Activated CD4-positive, alpha-beta T cell treated with anti-CD3 and anti-CD28 coated beads, Interleukin-2, amount 50 U/mL, for 1 hour (primary cell): ENCODE data around the gene PRKCA.
"Not testable (repeated sequence)": the region's sequence is repeated elsewhere in the genome, so short reads cannot be mapped to it uniquely, and the experiment has no call there.

Experiments
- DNase-seq: peaks from one replicate; pipeline ENCODE4 v3.0.0-alpha.2; 2020

The PRKCA gene

GRCh38 chr17:66395961-66396360, 93.5 kb downstream of the PRKCA start:
- no peak for DNase-seq

GRCh38 chr17:66397486-66397885, 95.1 kb downstream of the PRKCA start:
- DNase-seq, result no peak

- no peak for DNase-seq
Observed at GRCh38 chr17:66398059-66398458, 95.6 kb downstream of the PRKCA start.

- DNase-seq, result no peak
Observed at GRCh38 chr17:66398617-66399016, 96.2 kb downstream of the PRKCA start.

- no peak for DNase-seq
Observed at GRCh38 chr17:66399441-66399840, 97.0 kb downstream of the PRKCA start.

- DNase-seq, result not testable (repeated sequence)
Observed at GRCh38 chr17:66400041-66400688, 97.8 kb downstream of the PRKCA start.

GRCh38 chr17:66400698-66401097, 98.3 kb downstream of the PRKCA start:
- DNase-seq, result no peak

- no peak for DNase-seq
Observed at GRCh38 chr17:66401364-66401763, 99.0 kb downstream of the PRKCA start.

GRCh38 chr17:66403846-66404556, 101.6 kb downstream of the PRKCA start:
- no peak for DNase-seq

GRCh38 chr17:66405836-66406677, 103.6 kb downstream of the PRKCA start:
- no peak for DNase-seq

GRCh38 chr17:66406701-66407644, 104.6 kb downstream of the PRKCA start:
- peak; percentile 11 for DNase-seq

- DNase-seq, result no peak
Observed at GRCh38 chr17:66407864-66408263, 105.5 kb downstream of the PRKCA start.

GRCh38 chr17:66411520-66411919, 109.1 kb downstream of the PRKCA start:
- DNase-seq, result no peak

GRCh38 chr17:66412857-66413558, 110.6 kb downstream of the PRKCA start:
- no peak for DNase-seq

- no peak for DNase-seq
Observed at GRCh38 chr17:66413559-66414520, 111.4 kb downstream of the PRKCA start.

GRCh38 chr17:66414561-66415175, 112.3 kb downstream of the PRKCA start:
- no peak for DNase-seq

- no peak for DNase-seq
Observed at GRCh38 chr17:66415366-66416206, 113.2 kb downstream of the PRKCA start.

GRCh38 chr17:66416207-66416940, 114.0 kb downstream of the PRKCA start:
- DNase-seq, result no peak
